Measurements from ENCODE around the gene DYNLT2B. TPM values are rescaled to one million over a fixed set of nuclear protein-coding genes. Genes with fewer than 3 reads are reported as not detected.
"Not testable (repeated sequence)": the region's sequence is repeated elsewhere in the genome, so short reads cannot be mapped to it uniquely, and the experiment has no call there.

Gene DYNLT2B
- total RNA-seq, 1 experiment from 2014 or later = 4.7 TPM

DNA sequence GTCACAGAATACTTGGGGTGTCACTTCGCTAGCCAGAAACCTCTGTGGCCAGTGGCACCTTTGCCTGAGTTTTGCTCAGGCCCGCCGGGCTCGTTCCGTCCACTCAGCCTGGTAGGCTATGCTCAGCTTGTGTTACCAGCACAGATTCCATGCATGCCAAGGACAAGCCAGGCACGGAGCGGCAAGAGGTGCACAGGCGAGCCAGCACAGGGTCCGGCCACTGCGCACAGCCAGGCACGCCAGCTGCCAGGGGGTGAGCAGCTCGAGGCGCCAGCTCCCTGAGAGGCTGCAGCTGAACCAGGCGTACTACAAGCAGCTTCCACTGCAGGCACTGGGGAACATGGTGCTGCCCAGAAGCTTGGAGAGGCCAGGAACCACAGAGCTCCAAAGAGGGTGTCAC, 45.2 kb downstream of the DYNLT2B start:
- Histone ChIP-seq H3K36me3 (peaks cover 5% of the 10 kb centered on the region; the same call in 1 of the 2 replicates), H3K27ac (no peak overlapping the region), H3K9me3 (replicated peaks) (no peaks in the 10 kb centered on the region), H3K4me3 (no peak overlapping the region), H3K27me3 (no peaks in the 10 kb centered on the region), H3K4me1 (no peaks in the 10 kb centered on the region)
- DNase-seq = no peak

DNA sequence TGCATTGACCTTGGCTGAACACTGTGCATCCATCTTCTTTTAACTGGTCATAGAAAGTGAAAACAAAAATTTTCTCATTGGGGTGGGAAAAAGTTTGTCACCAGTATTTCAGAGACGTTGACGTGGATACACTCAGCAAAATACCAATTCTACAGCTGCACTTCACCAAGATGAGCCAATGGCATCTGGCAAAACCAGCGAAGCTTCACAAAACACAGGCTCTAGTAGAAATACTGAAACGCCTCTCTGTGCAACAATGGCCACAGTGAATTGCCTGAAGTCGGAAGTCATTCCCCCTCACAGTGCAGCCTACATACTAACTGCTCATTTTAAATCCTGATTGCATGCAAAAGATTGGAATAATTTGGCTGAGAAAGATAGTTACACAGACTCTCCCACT, 47.5 kb downstream of the DYNLT2B start:
- Histone ChIP-seq H3K36me3 (peaks cover 5% of the 10 kb centered on the region; the same call in 1 of the 2 replicates), H3K9me3 (replicated peaks) (no peaks in the 10 kb centered on the region), H3K27me3 (no peaks in the 10 kb centered on the region), H3K4me1 (no peaks in the 10 kb centered on the region), H3K4me3 (no peak overlapping the region), H3K27ac (no peak overlapping the region)
- DNase-seq = no peak

DNA sequence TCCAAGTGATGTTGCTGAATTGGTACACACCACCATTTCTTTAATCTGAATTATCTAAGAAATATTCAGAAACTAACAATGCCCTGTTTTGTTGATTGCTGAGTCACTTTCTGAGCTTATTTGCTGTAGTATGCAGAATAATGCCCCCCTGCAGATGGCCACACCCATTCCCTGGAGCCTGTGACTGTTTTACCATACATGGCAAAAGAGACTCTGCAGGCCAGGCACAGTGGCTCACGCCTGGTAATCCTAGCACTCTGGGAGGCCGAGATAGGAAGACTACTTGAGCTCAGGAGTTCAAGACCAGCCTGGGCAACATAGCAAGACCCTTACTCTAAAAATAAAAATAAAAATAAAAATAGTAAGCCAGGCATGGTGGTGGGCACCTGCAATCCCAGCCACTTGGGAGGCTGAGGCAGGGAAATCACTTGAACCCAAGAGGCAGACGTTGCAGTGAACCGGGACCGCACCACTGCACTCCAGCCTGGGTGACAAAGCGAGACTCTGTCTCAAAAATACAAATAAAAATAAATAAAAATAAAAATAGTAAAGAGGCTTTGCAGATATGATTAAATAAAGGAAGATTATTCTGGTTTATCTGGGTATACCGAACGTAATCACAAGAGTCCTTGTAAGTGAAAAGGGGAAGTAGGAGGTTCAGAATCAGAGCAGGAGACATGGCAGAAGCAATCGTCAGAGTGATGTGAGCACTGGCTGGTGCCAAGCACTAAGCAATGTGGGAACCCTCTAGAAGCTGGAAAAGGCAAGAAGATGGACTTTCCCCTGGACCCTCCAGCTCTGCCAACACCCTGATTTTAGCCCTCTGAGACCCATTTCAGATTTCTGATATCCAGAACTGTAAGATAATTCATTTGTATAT, 49.5 kb downstream of the DYNLT2B start:
- no peaks in the 10 kb centered on the region for H3K4me1 ChIP-seq
- no peaks in the 10 kb centered on the region for H3K9me3 ChIP-seq (replicated peaks)
- no peak overlapping the region for H3K27ac ChIP-seq
- no peak for DNase-seq
- no peaks in the 10 kb centered on the region for H3K27me3 ChIP-seq
- 0 out of 2 replicates have a peak, but pooled peaks cover 2% of the 10 kb centered on the region for H3K36me3 ChIP-seq
- H3K4me3 ChIP-seq = no peak overlapping the region

GRCh38 chr3:196263819-196264218, 54.2 kb downstream of the DYNLT2B start:
- Histone ChIP-seq H3K27ac (no peak overlapping the region), H3K4me1 (no peaks in the 10 kb centered on the region), H3K9me3 (replicated peaks) (no peaks in the 10 kb centered on the region), H3K4me3 (no peak overlapping the region), H3K36me3 (0 out of 2 replicates have a peak, but pooled peaks cover 2% of the 10 kb centered on the region), H3K27me3 (no peaks in the 10 kb centered on the region)
- DNase-seq = no peak

GRCh38 chr3:196260784-196261183, 57.3 kb downstream of the DYNLT2B start:
- Histone ChIP-seq H3K27me3 (no peaks in the 10 kb centered on the region), H3K27ac (no peak overlapping the region), H3K36me3 (0 out of 2 replicates have a peak, but pooled peaks cover 2% of the 10 kb centered on the region), H3K4me1 (no peaks in the 10 kb centered on the region), H3K4me3 (no peak overlapping the region), H3K9me3 (replicated peaks) (no peaks in the 10 kb centered on the region)
- no peak for DNase-seq

DNA sequence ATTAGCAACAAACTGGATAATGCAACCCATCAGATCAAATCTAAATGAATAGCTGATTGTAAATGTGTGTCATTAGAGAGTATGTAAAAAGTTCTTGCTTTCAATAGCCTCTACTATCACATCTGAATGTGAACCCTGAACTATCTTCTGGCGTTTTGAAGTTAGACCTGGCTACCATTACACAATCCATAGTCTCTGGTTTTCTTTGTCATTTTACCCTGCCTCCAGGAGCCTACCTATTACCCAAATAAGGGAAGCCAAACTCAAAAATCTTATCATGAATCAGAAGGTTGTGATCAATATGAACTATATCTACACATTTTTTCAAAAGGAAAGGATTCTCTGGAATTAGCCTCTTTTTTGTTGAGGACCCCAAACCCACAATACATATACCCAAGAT, 62.3 kb downstream of the DYNLT2B start:
- H3K27ac ChIP-seq = no peak overlapping the region
- H3K4me3 ChIP-seq = no peak overlapping the region
- DNase-seq = no peak

GRCh38 chr3:196254376-196255283, 63.4 kb downstream of the DYNLT2B start:
- H3K27ac ChIP-seq = no peak overlapping the region
- no peaks in the 10 kb centered on the region for H3K9me3 ChIP-seq (replicated peaks)
- DNase-seq = no peak
- H3K4me1 ChIP-seq = no peaks in the 10 kb centered on the region
- H3K27me3 ChIP-seq = no peaks in the 10 kb centered on the region
- H3K36me3 ChIP-seq = no peaks in the 10 kb centered on the region
- H3K4me3 ChIP-seq = no peak overlapping the region

More for the DNA sequence above, 62.3 kb downstream of the DYNLT2B start:
- no peaks in the 10 kb centered on the region for H3K9me3 ChIP-seq (replicated peaks)
- H3K4me1 ChIP-seq = no peaks in the 10 kb centered on the region
- H3K36me3 ChIP-seq = no peaks in the 10 kb centered on the region
- H3K27me3 ChIP-seq = no peaks in the 10 kb centered on the region

GRCh38 chr3:196251918-196252317, 66.1 kb downstream of the DYNLT2B start:
- no peaks in the 10 kb centered on the region for H3K4me1 ChIP-seq
- no peaks in the 10 kb centered on the region for H3K36me3 ChIP-seq
- H3K4me3 ChIP-seq = no peak overlapping the region
- H3K27ac ChIP-seq = no peak overlapping the region
- no peaks in the 10 kb centered on the region for H3K27me3 ChIP-seq
- H3K9me3 ChIP-seq (replicated peaks) = no peaks in the 10 kb centered on the region
- DNase-seq = no peak

- no peak for DNase-seq
- H3K27ac ChIP-seq = no peak overlapping the region
- no peaks in the 10 kb centered on the region for H3K27me3 ChIP-seq
Measured at GRCh38 chr3:196246612-196247308, 71.3 kb downstream of the DYNLT2B start.

DNA sequence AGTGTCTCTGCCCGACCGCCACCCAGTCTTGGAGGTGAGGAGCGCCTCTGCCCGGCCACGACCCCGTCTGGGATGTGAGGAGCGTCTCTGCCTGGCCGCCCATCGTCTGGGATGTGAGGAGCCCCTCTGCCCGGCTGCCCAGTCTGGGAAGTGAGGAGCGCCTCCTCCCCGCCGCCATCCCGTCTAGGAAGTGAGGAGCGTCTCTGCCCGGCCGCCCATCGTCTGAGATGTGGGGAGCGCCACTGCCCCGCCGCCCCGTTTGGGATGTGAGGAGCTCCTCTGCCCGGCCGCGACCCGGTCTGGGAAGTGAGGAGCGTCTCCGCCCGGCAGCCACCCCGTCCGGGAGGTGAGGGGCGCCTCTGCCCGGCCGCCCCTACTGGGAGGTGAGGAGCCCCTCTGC, 73.9 kb downstream of the DYNLT2B start:
- not testable (repeated sequence) for H3K36me3 ChIP-seq; H3K27ac ChIP-seq; H3K27me3 ChIP-seq; H3K4me1 ChIP-seq; H3K9me3 ChIP-seq (replicated peaks); H3K4me3 ChIP-seq; DNase-seq

More at GRCh38 chr3:196246612-196247308, 71.3 kb downstream of the DYNLT2B start:
- H3K9me3 ChIP-seq (replicated peaks) = no peaks in the 10 kb centered on the region
- H3K4me1 ChIP-seq = no peaks in the 10 kb centered on the region
- peaks cover 5% of the 10 kb centered on the region; the same call in 1 of the 2 replicates for H3K36me3 ChIP-seq
- H3K4me3 ChIP-seq = no peak overlapping the region

DNA sequence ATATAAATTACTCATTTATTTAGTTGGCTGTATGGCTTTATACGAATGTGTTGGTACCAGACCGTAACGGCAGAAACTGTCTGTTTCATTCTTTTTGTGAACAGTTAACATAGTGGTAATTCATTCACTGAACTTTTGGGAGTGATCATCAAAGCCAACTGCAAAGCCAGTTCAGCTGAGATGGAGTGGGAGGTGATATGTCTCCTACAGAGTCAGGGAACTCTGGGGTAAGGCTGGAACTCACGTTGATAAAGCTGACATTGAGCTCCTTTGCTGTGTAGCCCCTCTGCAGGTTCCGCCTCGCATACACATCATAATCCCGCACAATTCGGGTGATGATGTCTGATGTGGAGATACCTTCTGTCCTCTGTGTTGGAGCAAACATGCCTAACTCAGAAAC, 76.3 kb downstream of the DYNLT2B start:
- Histone ChIP-seq H3K4me1 (no peaks in the 10 kb centered on the region), H3K36me3 (peaks cover 5% of the 10 kb centered on the region; the same call in 1 of the 2 replicates), H3K27me3 (no peaks in the 10 kb centered on the region)

More for the DNA sequence above, 76.3 kb downstream of the DYNLT2B start:
- H3K27ac ChIP-seq = no peak overlapping the region
- no peaks in the 10 kb centered on the region for H3K9me3 ChIP-seq (replicated peaks)
- no peak for DNase-seq
- no peak overlapping the region for H3K4me3 ChIP-seq

Other genes starting within 250 kb of the DYNLT2B start
- 259 and 267 TPM in 2 replicates for gene TFRC, start 236.2 kb downstream of the DYNLT2B start, total RNA-seq (2014; rRNA removed; shearing (Covaris generic))
- not detected in 2 replicates for gene ZDHHC19, start 106.8 kb downstream of the DYNLT2B start, total RNA-seq (2014; rRNA removed; shearing (Covaris generic))
- not detected in 2 replicates for gene SLC51A, start 101.7 kb downstream of the DYNLT2B start, total RNA-seq (2014; rRNA removed; shearing (Covaris generic))
- 17.7 and 19.6 TPM in 2 replicates for gene PCYT1A, start 30.5 kb downstream of the DYNLT2B start, total RNA-seq (2014; rRNA removed; shearing (Covaris generic))
- gene TM4SF19, start 20.1 kb upstream of the DYNLT2B start, total RNA-seq (2014; rRNA removed; shearing (Covaris generic)) = 0.38 and 0.76 TPM in 2 replicates
- 28.9 and 32.4 TPM in 2 replicates for gene UBXN7, start 114.2 kb upstream of the DYNLT2B start, total RNA-seq (2014; rRNA removed; shearing (Covaris generic))
- gene RNF168, start 185.5 kb upstream of the DYNLT2B start, total RNA-seq (2014; rRNA removed; shearing (Covaris generic)) = 26.0 and 30.0 TPM in 2 replicates
- not detected in 2 replicates for gene SMCO1, start 197.1 kb upstream of the DYNLT2B start, total RNA-seq (2014; rRNA removed; shearing (Covaris generic))

Data from SJCRH30 (cell line).